Astrocyte (in vitro differentiated cells and primary cell): ENCODE measurements around the gene ASCC2.

Source experiments
- EZH2 ChIP-seq: IDR thresholded peaks from 2 replicates; pipeline ENCODE4 v1.6.1; 2012; ENCODE audit warnings: mild to moderate bottlenecking, low read length, inconsistent platforms; ENCODE audit not compliant: insufficient read depth
- TF ChIP-seq, protein P1 (sequence below): IDR thresholded peaks from 2 replicates; pipeline ENCODE4 v1.5.1; 2011; ENCODE audit warnings: low read depth, mild to moderate bottlenecking, inconsistent platforms, low read length, moderate library complexity; ENCODE audit not compliant: insufficient read depth

DNA sequence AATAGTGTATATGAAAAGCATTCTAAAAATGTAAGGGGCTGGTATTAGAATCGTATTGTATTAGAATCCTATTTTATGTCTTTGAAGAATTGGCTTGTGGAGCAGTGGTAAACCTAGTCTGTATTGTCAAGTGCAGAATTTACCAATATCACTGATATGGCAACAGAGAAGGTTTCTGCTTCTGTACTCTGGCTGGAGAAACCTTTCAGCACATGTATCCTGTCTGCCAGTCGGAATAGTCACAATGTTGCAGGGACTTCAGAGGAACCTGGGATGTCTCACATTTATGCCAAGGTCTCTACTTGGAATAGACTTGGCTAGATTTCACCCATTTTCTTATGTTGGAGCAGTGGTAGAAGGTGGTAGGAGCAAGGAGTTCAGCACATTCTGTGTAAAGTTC, 49.3 kb upstream of the ASCC2 start:
- TF ChIP-seq, protein P1, sequence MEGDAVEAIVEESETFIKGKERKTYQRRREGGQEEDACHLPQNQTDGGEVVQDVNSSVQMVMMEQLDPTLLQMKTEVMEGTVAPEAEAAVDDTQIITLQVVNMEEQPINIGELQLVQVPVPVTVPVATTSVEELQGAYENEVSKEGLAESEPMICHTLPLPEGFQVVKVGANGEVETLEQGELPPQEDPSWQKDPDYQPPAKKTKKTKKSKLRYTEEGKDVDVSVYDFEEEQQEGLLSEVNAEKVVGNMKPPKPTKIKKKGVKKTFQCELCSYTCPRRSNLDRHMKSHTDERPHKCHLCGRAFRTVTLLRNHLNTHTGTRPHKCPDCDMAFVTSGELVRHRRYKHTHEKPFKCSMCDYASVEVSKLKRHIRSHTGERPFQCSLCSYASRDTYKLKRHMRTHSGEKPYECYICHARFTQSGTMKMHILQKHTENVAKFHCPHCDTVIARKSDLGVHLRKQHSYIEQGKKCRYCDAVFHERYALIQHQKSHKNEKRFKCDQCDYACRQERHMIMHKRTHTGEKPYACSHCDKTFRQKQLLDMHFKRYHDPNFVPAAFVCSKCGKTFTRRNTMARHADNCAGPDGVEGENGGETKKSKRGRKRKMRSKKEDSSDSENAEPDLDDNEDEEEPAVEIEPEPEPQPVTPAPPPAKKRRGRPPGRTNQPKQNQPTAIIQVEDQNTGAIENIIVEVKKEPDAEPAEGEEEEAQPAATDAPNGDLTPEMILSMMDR = no peak
- TF ChIP-seq EZH2 = no peak
